ENCODE results near the gene PAQR4.

The PAQR4 gene

GRCh38 chr16:2946649-2947048, 22.5 kb upstream of the PAQR4 start:
- H3K4me2 ChIP-seq (ENCODE audit: low read depth, low read length) = no peak overlapping the region
- H3K9me3 ChIP-seq (replicated peaks; ENCODE audit: insufficient read depth, low read length) = no peaks in the 10 kb centered on the region
- DNase-seq = no peak
- H3K4me1 ChIP-seq (ENCODE audit: low read length) = no peaks in the 10 kb centered on the region
- H4K20me1 ChIP-seq (ENCODE audit: insufficient read depth, low read length) = no peaks in the 10 kb centered on the region
- H3K27ac ChIP-seq (ENCODE audit: low read length) = no peak overlapping the region
- H3F3A ChIP-seq (ENCODE audit: insufficient read depth, low read length) = no peaks in the 10 kb centered on the region
- no peak overlapping the region for H3K4me3 ChIP-seq (ENCODE audit: low read length)
- no peak overlapping the region for H2AFZ ChIP-seq (ENCODE audit: low read length)
- H3K9me2 ChIP-seq (replicated peaks; ENCODE audit: insufficient read depth, low read length) = no peaks in the 10 kb centered on the region
- TF ChIP-seq CTCF (IDR thresholded peaks at IDR 0.05; ENCODE audit: low read length) = no peak
- TF ChIP-seq EZH2phosphoT487 (IDR thresholded peaks at IDR 0.05; ENCODE audit: low read length) = no peak
- TF ChIP-seq EZH2 (optimal IDR thresholded peaks at IDR 0.05; ENCODE audit: low read depth, low read length) = no peak
- H3K79me2 ChIP-seq (ENCODE audit: low read length) = no peaks in the 10 kb centered on the region
- no peaks in the 10 kb centered on the region for H3K27me3 ChIP-seq (replicated peaks; ENCODE audit: insufficient read depth, low read length)
- H3K9ac ChIP-seq (ENCODE audit: low read length) = no peak overlapping the region
- no peaks in the 10 kb centered on the region for H3K36me3 ChIP-seq (replicated peaks; ENCODE audit: insufficient read depth, low read length)

- no peak for TF ChIP-seq CTCF (IDR thresholded peaks at IDR 0.05; ENCODE audit: low read length)
- TF ChIP-seq EZH2phosphoT487 (IDR thresholded peaks at IDR 0.05; ENCODE audit: low read length) = no peak
- no peak for TF ChIP-seq EZH2 (optimal IDR thresholded peaks at IDR 0.05; ENCODE audit: low read depth, low read length)
- no peak overlapping the region for H3K4me3 ChIP-seq (ENCODE audit: low read length)
- H3K4me2 ChIP-seq (ENCODE audit: low read depth, low read length) = no peak overlapping the region
- no peaks in the 10 kb centered on the region for H3K79me2 ChIP-seq (ENCODE audit: low read length)
- no peaks in the 10 kb centered on the region for H3K9me2 ChIP-seq (replicated peaks; ENCODE audit: insufficient read depth, low read length)
- no peak overlapping the region for H3K9ac ChIP-seq (ENCODE audit: low read length)
- no peak overlapping the region for H3K27ac ChIP-seq (ENCODE audit: low read length)
- H4K20me1 ChIP-seq (ENCODE audit: insufficient read depth, low read length) = no peaks in the 10 kb centered on the region
- H3F3A ChIP-seq (ENCODE audit: insufficient read depth, low read length) = peaks cover 11% of the 10 kb centered on the region; the same call in 1 of the 2 replicates
- H3K27me3 ChIP-seq (replicated peaks; ENCODE audit: insufficient read depth, low read length) = no peaks in the 10 kb centered on the region
- H2AFZ ChIP-seq (ENCODE audit: low read length) = no peak overlapping the region
- no peaks in the 10 kb centered on the region for H3K9me3 ChIP-seq (replicated peaks; ENCODE audit: insufficient read depth, low read length)
- DNase-seq = no peak
- no peaks in the 10 kb centered on the region for H3K36me3 ChIP-seq (replicated peaks; ENCODE audit: insufficient read depth, low read length)
- H3K4me1 ChIP-seq (ENCODE audit: low read length) = peaks cover 14% of the 10 kb centered on the region
These were observed 20.1 kb upstream of the PAQR4 start for GRCh38 chr16:2948807-2949704.

GRCh38 chr16:2949705-2950352, 19.3 kb upstream of the PAQR4 start:
- Histone ChIP-seq H3K4me2 (ENCODE audit: low read depth, low read length) (no peak overlapping the region), H3K79me2 (ENCODE audit: low read length) (no peaks in the 10 kb centered on the region), H3K27me3 (replicated peaks; ENCODE audit: insufficient read depth, low read length) (no peaks in the 10 kb centered on the region), H3K36me3 (replicated peaks; ENCODE audit: insufficient read depth, low read length) (no peaks in the 10 kb centered on the region), H4K20me1 (ENCODE audit: insufficient read depth, low read length) (no peaks in the 10 kb centered on the region), H3K4me1 (ENCODE audit: low read length) (peaks cover 22% of the 10 kb centered on the region), H3K9ac (ENCODE audit: low read length) (no peak overlapping the region), H3K4me3 (ENCODE audit: low read length) (no peak overlapping the region), H2AFZ (ENCODE audit: low read length) (no peak overlapping the region), H3K9me2 (replicated peaks; ENCODE audit: insufficient read depth, low read length) (no peaks in the 10 kb centered on the region), H3K9me3 (replicated peaks; ENCODE audit: insufficient read depth, low read length) (no peaks in the 10 kb centered on the region), H3F3A (ENCODE audit: insufficient read depth, low read length) (peaks cover 11% of the 10 kb centered on the region; the same call in 1 of the 2 replicates), H3K27ac (ENCODE audit: low read length) (no peak overlapping the region)
- no peak for TF ChIP-seq EZH2phosphoT487 (IDR thresholded peaks at IDR 0.05; ENCODE audit: low read length)
- no peak for TF ChIP-seq EZH2 (optimal IDR thresholded peaks at IDR 0.05; ENCODE audit: low read depth, low read length)
- no peak for TF ChIP-seq CTCF (IDR thresholded peaks at IDR 0.05; ENCODE audit: low read length)
- DNase-seq = no peak
